NB4 (cell line): ENCODE results near the gene TRDMT1.

Source experiments
- DNase-seq: peaks from one replicate; pipeline ENCODE4 v3.0.0; 2010; ENCODE audit warnings: low read depth
- H3K4me3 ChIP-seq: one replicate; pipeline ENCODE4 v1.5.1; 2011; ENCODE audit warnings: mild to moderate bottlenecking, low read depth, low read length, moderate library complexity
- CTCF ChIP-seq: IDR thresholded peaks from one replicate; pipeline ENCODE4 v1.5.1; 2012; ENCODE audit warnings: low read depth, low read length
- MYC ChIP-seq: IDR thresholded peaks from 2 replicates; pipeline ENCODE4 v1.6.1; 2011; ENCODE audit warnings: low read depth, low read length
- POLR2A ChIP-seq: IDR thresholded peaks from 2 replicates; pipeline ENCODE4 v1.6.1; 2011; ENCODE audit warnings: mild to moderate bottlenecking; ENCODE audit not compliant: insufficient read length; ENCODE audit errors: extremely low read depth
- TF ChIP-seq, protein P1 (sequence below): IDR thresholded peaks from 2 replicates; pipeline ENCODE4 v1.6.1; 2011; ENCODE audit warnings: low read depth, low read length

The TRDMT1 gene

DNA sequence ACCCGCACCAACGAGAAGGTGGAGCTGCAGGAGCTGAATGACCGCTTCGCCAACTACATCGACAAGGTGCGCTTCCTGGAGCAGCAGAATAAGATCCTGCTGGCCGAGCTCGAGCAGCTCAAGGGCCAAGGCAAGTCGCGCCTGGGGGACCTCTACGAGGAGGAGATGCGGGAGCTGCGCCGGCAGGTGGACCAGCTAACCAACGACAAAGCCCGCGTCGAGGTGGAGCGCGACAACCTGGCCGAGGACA lies 28.2 kb upstream of the TRDMT1 start:
- DNase-seq: no peak
- H3K4me3 ChIP-seq: peak overlapping the region; percentile 87
- TF ChIP-seq CTCF (no peak), MYC (no peak), POLR2A (no peak)
- TF ChIP-seq, protein P1, sequence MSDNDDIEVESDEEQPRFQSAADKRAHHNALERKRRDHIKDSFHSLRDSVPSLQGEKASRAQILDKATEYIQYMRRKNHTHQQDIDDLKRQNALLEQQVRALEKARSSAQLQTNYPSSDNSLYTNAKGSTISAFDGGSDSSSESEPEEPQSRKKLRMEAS: no peak

DNA sequence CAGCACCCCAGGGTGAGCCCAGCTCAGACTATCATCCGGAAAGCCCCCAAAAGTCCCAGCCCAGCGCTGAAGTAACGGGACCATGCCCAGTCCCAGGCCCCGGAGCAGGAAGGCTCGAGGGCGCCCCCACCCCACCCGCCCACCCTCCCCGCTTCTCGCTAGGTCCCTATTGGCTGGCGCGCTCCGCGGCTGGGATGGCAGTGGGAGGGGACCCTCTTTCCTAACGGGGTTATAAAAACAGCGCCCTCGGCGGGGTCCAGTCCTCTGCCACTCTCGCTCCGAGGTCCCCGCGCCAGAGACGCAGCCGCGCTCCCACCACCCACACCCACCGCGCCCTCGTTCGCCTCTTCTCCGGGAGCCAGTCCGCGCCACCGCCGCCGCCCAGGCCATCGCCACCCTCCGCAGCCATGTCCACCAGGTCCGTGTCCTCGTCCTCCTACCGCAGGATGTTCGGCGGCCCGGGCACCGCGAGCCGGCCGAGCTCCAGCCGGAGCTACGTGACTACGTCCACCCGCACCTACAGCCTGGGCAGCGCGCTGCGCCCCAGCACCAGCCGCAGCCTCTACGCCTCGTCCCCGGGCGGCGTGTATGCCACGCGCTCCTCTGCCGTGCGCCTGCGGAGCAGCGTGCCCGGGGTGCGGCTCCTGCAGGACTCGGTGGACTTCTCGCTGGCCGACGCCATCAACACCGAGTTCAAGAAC lies 27.7 kb upstream of the TRDMT1 start:
- peak overlapping the region; percentile 87 for H3K4me3 ChIP-seq
- TF ChIP-seq POLR2A: peak; percentile 94
- TF ChIP-seq, protein P1: no peak; the same call in 1 of the 2 replicates
- DNase-seq: peak; percentile 84

- peak; percentile 95 for DNase-seq
- H3K4me3 ChIP-seq: peak within 1 kb of the TSS; percentile 87
- no peak for TF ChIP-seq MYC
- TF ChIP-seq, protein P1: peak; percentile 18
- TF ChIP-seq CTCF: no peak
These were observed 26.9 kb upstream of the TRDMT1 start, which contains the start of gene VIM for GRCh38 chr10:17228091-17229015. VIM (plus strand) TSS chr10:17228241; CDS start chr10:17229423, 1,182 bp downstream.

DNA sequence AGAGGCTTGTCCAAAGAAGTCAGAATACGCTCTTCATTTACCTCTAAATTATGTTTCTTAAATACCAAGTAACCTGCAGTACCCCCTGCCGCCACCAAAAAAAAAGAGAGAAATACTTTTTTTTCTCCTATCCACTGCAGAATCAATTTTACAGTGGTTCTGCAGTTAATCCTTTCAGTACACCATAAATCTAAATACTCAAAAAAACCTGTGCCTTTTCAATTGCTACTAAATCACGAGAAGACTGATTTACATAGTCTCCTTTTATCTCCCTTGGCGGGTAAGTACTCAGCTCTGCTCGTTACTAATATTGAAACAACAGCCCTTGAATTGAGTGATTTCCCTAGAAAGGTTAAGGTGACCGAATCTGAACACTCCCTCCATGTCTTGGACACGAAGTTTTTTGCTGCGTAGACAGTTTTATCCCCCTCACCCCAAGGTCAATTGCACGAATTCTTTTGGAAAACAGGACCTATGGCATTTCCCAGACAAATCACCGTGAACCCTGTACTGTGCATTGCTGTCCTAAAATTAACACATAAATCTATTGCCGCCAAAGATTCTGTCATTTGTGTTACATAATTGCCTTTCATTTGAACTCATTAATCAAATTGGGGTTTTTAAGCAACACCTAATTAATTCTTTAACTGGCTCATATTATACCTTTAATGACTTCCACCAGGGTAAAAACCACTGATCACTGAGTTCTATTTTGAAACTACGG lies 26.1 kb upstream of the TRDMT1 start:
- TF ChIP-seq CTCF (peak; percentile 5), MYC (no peak), POLR2A (no peak)
- TF ChIP-seq, protein P1: no peak
- H3K4me3 ChIP-seq: peak overlapping the region; percentile 68
- DNase-seq: peak; percentile 42

- TF ChIP-seq, protein P1: no peak
- TF ChIP-seq CTCF (no peak), MYC (no peak), POLR2A (no peak)
- peak overlapping the region; percentile 68 for H3K4me3 ChIP-seq
- DNase-seq: no peak
These were observed 25.4 kb upstream of the TRDMT1 start for GRCh38 chr10:17226891-17227303.

DNA sequence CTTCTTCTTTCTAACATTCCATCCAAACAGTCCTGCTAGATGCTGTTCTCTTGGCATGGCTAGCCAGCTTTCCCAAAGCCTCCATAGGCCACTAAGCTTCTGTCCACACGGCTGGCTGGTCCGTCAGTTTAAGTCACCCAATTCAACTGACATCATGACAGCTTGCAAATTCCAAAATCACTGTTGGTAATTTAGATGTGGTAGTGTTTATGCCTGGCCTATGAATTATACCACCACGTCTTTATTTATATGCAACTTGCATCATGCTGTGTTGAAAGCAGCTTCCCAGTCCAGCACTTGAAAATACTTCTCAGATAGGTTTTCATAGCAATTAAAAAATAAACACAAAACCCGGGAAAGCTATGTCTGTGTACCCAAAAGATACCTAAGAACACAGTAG lies 24.3 kb upstream of the TRDMT1 start:
- TF ChIP-seq, protein P1: no peak
- no peak for TF ChIP-seq POLR2A
- no peak for TF ChIP-seq MYC
- TF ChIP-seq CTCF: no peak
- H3K4me3 ChIP-seq: no peak overlapping the region
- DNase-seq: no peak
